SK-N-SH (cell line): ENCODE data around the gene SNAP25. TPM values are rescaled to one million over a fixed set of nuclear protein-coding genes. Genes with fewer than 3 reads are reported as not detected.

Source experiments
- CTCF ChIA-PET: fragments of 300-600, 350-600 bp; formaldehyde crosslinking; extraction: SDS; loops from one replicate; lab custom pipeline; 2021; lab: Yijun Ruan, JAX
- POLR2A ChIA-PET: fragments of 350-600 bp; sonication (Branson Sonifier 250); formaldehyde crosslinking; extraction: SDS; loops from one replicate; lab custom pipeline; 2020; ENCODE audit warnings: antibody characterized with exemption, inconsistent platforms; lab: Yijun Ruan, JAX
- DNase-seq: peaks from one replicate; pipeline ENCODE4 v3.0.0; 2012
- H2AFZ ChIP-seq: fragments of 200-600 bp; sonication (generic); 2 replicates; pipeline ENCODE4 v1.8.1; 2016; ENCODE audit warnings: antibody characterized with exemption, mild to moderate bottlenecking, low read depth
- H3F3A ChIP-seq: fragments of 200-600 bp; sonication (generic); replicated peaks from 2 replicates; pipeline ENCODE3; 2016; ENCODE audit warnings: antibody characterized with exemption, mild to moderate bottlenecking; ENCODE audit not compliant: insufficient read depth
- H3K27ac ChIP-seq, 2 experiments: fragments of 200-500 bp in 1 of 2; fragments of 200-600 bp in 1 of 2; sonication (Bioruptor generic) in 1 of 2; sonication (generic), shearing (Covaris generic) in 1 of 2; 2 replicates each; pipeline versions ENCODE4 v1.5.1 to v1.6.1; 2014 to 2016; ENCODE audit warnings: low read depth in 2 of 2, inconsistent platforms in 1 of 2, low read length in 1 of 2, mild to moderate bottlenecking in 1 of 2, mixed read lengths in 1 of 2
- H3K27me3 ChIP-seq: fragments of 200-600 bp; sonication (generic), shearing (Covaris generic); 2 replicates; pipeline ENCODE4 v1.6.1; 2016; ENCODE audit warnings: mixed run types; ENCODE audit not compliant: insufficient read depth
- H3K36me3 ChIP-seq, 2 experiments: fragments of 200-500 bp in 1 of 2; fragments of 200-600 bp in 1 of 2; sonication (Bioruptor generic) in 1 of 2; sonication (generic) in 1 of 2; replicated peaks in 1 of 2; 2 replicates each; pipeline versions ENCODE3 to v1.5.1; 2014 to 2016; ENCODE audit warnings: low read length in 1 of 2, mild to moderate bottlenecking in 1 of 2; ENCODE audit not compliant: insufficient read depth in 2 of 2, control insufficient read depth in 1 of 2
- H3K4me1 ChIP-seq, 2 experiments: fragments of 200-500 bp in 1 of 2; fragments of 200-600 bp in 1 of 2; sonication (Bioruptor generic) in 1 of 2; sonication (generic), shearing (Covaris generic) in 1 of 2; 2 replicates each; pipeline versions ENCODE4 v1.5.1 to v1.6.1; 2014 to 2016; ENCODE audit warnings: low read depth in 1 of 2, low read length in 1 of 2, mixed run types in 1 of 2; ENCODE audit not compliant: insufficient read depth in 2 of 2, control insufficient read depth in 1 of 2
- H3K4me2 ChIP-seq: fragments of 200-600 bp; sonication (generic), shearing (Covaris generic); 2 replicates; pipeline ENCODE4 v1.6.1; 2017; ENCODE audit warnings: mixed run types
- H3K4me3 ChIP-seq, 2 experiments: fragments of 200-500 bp in 1 of 2; fragments of 200-600 bp in 1 of 2; sonication (Bioruptor generic) in 1 of 2; sonication (generic), shearing (Covaris generic) in 1 of 2; 2 replicates each; pipeline versions ENCODE4 v1.5.1 to v1.8.1; 2014 to 2016; ENCODE audit warnings: low read depth in 2 of 2, inconsistent platforms in 1 of 2, low read length in 1 of 2, mild to moderate bottlenecking in 1 of 2, mixed read lengths in 1 of 2, moderate library complexity in 1 of 2
- H3K79me2 ChIP-seq: fragments of 200-600 bp; sonication (generic); 2 replicates; pipeline ENCODE4 v1.8.1; 2017; ENCODE audit warnings: mild to moderate bottlenecking; ENCODE audit not compliant: insufficient read depth
- H3K9ac ChIP-seq: fragments of 200-600 bp; sonication (generic); 2 replicates; pipeline ENCODE4 v1.6.1; 2017; ENCODE audit warnings: mixed run types
- H3K9me2 ChIP-seq: fragments of 200-600 bp; sonication (generic); 2 replicates; pipeline ENCODE4 v1.6.1; 2017; ENCODE audit warnings: mixed run types
- H3K9me3 ChIP-seq: fragments of 200-600 bp; sonication (generic); 2 replicates; pipeline ENCODE4 v1.6.1; 2017; ENCODE audit warnings: mixed run types, mild to moderate bottlenecking, moderate library complexity
- H4K20me1 ChIP-seq: fragments of 200-600 bp; sonication (generic); 2 replicates; pipeline ENCODE4 v1.6.1; 2017; ENCODE audit warnings: mild to moderate bottlenecking, mixed run types; ENCODE audit not compliant: insufficient read depth
- EP300 ChIP-seq, 2 experiments: IDR thresholded peaks; 2 replicates each; pipeline versions ENCODE4 v1.4.0 to v1.6.1; 2012; ENCODE audit warnings: borderline replicate concordance in 1 of 2, low read depth in 1 of 2, low read length in 1 of 2
- FOSL2 ChIP-seq: IDR thresholded peaks from 2 replicates; pipeline ENCODE4 v1.4.0; 2012; ENCODE audit warnings: low read depth, mild to moderate bottlenecking, moderate library complexity, borderline replicate concordance
- FOXJ3 ChIP-seq: sonication (generic); formaldehyde crosslinking; IDR thresholded peaks from 2 replicates; pipeline ENCODE4 v1.5.1; 2020; ENCODE audit warnings: mild to moderate bottlenecking, missing genetic modification reagents
- FOXM1 ChIP-seq: IDR thresholded peaks from 2 replicates; pipeline ENCODE4 v1.4.0; 2012; ENCODE audit warnings: low read depth, mild to moderate bottlenecking
- GABPA ChIP-seq: IDR thresholded peaks from 2 replicates; pipeline ENCODE4 v1.4.0; 2012; ENCODE audit warnings: low read depth, mild to moderate bottlenecking
- GATA2 ChIP-seq: sonication (generic); formaldehyde crosslinking; IDR thresholded peaks from 2 replicates; pipeline ENCODE4 v1.5.0; 2020; ENCODE audit warnings: mild to moderate bottlenecking, missing genetic modification reagents
- JUND ChIP-seq: IDR thresholded peaks from 2 replicates; pipeline ENCODE4 v1.4.0; 2012
- MXI1 ChIP-seq: IDR thresholded peaks from 2 replicates; pipeline ENCODE4 v1.6.1; 2012; ENCODE audit warnings: mild to moderate bottlenecking, low read depth, low read length, improper control_type of control experiment
- NFIC ChIP-seq: IDR thresholded peaks from 2 replicates; pipeline ENCODE4 v1.4.0; 2012; ENCODE audit warnings: borderline replicate concordance
- NRF1 ChIP-seq: IDR thresholded peaks from 2 replicates; pipeline ENCODE4 v1.6.1; 2012; ENCODE audit warnings: low read depth, mild to moderate bottlenecking, low read length
- POLR2AphosphoS5 ChIP-seq: IDR thresholded peaks from 2 replicates; pipeline ENCODE4 v1.6.1; 2012; ENCODE audit warnings: low read depth, low read length
- RCOR1 ChIP-seq: fragments of 150-350 bp; IDR thresholded peaks from 2 replicates; pipeline ENCODE4 v1.6.1; 2017; ENCODE audit warnings: antibody characterized with exemption, low read length
- RFX5 ChIP-seq: IDR thresholded peaks from 2 replicates; pipeline ENCODE4 v1.6.1; 2012; ENCODE audit warnings: mild to moderate bottlenecking, improper control_type of control experiment, low read length
- TAF1 ChIP-seq: IDR thresholded peaks from 2 replicates; pipeline ENCODE4 v1.6.1; 2012; ENCODE audit warnings: low read depth, mild to moderate bottlenecking, low read length, moderate library complexity, borderline replicate concordance
- TEAD4 ChIP-seq: IDR thresholded peaks from 2 replicates; pipeline ENCODE4 v1.4.0; 2012; ENCODE audit warnings: mild to moderate bottlenecking, borderline replicate concordance; ENCODE audit not compliant: insufficient read depth
- YY1 ChIP-seq: IDR thresholded peaks from 2 replicates; pipeline ENCODE4 v1.4.0; 2012; ENCODE audit warnings: low read depth, mild to moderate bottlenecking
- polyA plus RNA-seq, 3 experiments: library from polyadenylated mRNA; depleted of rRNA; stranded (reverse); fragments of >200 nt; gene quantifications; 2 replicates each; pipeline ENCODE4 v1.2.3, GENCODE V29; 2012
- TF ChIP-seq, protein P1 (sequence below): fragments of 150-350 bp; IDR thresholded peaks from 2 replicates; pipeline ENCODE4 v1.6.1; 2016; ENCODE audit warnings: mild to moderate bottlenecking, low read depth, low read length
- TF ChIP-seq, protein P2 (sequence below): IDR thresholded peaks from 2 replicates; pipeline ENCODE4 v1.6.1; 2012; ENCODE audit warnings: mild to moderate bottlenecking, low read depth, low read length, moderate library complexity
- TF ChIP-seq, protein P3 (sequence below): IDR thresholded peaks from 2 replicates; pipeline ENCODE4 v1.4.0; 2012; ENCODE audit warnings: low read depth

SNAP25 gene
- polyA plus RNA-seq, 1 of the 3 experiments (the other 2 are of a cell fraction): 42.4 TPM

DNA sequence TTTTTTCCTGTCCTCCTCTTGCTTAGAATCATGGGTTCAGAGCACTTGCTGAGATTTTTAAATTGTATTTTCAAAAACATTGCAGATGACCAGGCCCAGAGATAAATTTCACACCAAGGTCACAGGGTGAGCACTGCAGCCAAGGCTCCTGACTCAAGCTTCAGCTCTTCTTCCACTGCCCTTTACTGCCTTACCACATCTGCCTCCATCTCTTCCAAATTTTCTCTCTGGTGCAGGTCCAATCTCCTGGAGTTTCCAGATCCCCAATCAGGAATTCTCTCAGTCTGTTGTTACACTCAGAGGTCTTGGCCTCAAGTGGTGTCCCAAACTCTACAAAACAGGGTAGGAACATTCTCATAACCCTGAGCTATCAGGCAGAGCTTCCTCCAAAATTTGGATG, 12.7 kb downstream of the SNAP25 start:
- Histone ChIP-seq H3K9ac (no peak overlapping the region), H2AFZ (no peak overlapping the region), H3K4me2 (no peak overlapping the region), H3K4me1 (no peaks in the 10 kb centered on the region), H3F3A (no peaks in the 10 kb centered on the region), H4K20me1 (no peaks in the 10 kb centered on the region), H3K79me2 (no peaks in the 10 kb centered on the region), H3K27me3 (no peaks in the 10 kb centered on the region), H3K4me3 (no peak overlapping the region), H3K9me2 (no peaks in the 10 kb centered on the region), H3K27ac (no peak overlapping the region), H3K36me3 (peaks cover 0 to 38% of the 10 kb centered on the region in 2 experiments), H3K9me3 (no peaks in the 10 kb centered on the region)
- TF ChIP-seq FOSL2 (no peak), GATA2 (CRISPR knock-in tag) (no peak), NFIC (no peak), RCOR1 (no peak), NRF1 (no peak), JUND (no peak), YY1 (no peak), FOXJ3 (CRISPR knock-in tag) (no peak), EP300 (IDR thresholded peaks at IDR 0.05; ENCODE audit: borderline replicate concordance in 1 of 2, low read depth in 1 of 2, low read length in 1 of 2) (no peak), FOXM1 (no peak), TEAD4 (no peak), MXI1 (no peak), POLR2AphosphoS5 (no peak), GABPA (no peak), TAF1 (no peak), RFX5 (no peak)
- TF ChIP-seq, protein P1, sequence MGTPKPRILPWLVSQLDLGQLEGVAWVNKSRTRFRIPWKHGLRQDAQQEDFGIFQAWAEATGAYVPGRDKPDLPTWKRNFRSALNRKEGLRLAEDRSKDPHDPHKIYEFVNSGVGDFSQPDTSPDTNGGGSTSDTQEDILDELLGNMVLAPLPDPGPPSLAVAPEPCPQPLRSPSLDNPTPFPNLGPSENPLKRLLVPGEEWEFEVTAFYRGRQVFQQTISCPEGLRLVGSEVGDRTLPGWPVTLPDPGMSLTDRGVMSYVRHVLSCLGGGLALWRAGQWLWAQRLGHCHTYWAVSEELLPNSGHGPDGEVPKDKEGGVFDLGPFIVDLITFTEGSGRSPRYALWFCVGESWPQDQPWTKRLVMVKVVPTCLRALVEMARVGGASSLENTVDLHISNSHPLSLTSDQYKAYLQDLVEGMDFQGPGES: no peak
- TF ChIP-seq, protein P2, sequence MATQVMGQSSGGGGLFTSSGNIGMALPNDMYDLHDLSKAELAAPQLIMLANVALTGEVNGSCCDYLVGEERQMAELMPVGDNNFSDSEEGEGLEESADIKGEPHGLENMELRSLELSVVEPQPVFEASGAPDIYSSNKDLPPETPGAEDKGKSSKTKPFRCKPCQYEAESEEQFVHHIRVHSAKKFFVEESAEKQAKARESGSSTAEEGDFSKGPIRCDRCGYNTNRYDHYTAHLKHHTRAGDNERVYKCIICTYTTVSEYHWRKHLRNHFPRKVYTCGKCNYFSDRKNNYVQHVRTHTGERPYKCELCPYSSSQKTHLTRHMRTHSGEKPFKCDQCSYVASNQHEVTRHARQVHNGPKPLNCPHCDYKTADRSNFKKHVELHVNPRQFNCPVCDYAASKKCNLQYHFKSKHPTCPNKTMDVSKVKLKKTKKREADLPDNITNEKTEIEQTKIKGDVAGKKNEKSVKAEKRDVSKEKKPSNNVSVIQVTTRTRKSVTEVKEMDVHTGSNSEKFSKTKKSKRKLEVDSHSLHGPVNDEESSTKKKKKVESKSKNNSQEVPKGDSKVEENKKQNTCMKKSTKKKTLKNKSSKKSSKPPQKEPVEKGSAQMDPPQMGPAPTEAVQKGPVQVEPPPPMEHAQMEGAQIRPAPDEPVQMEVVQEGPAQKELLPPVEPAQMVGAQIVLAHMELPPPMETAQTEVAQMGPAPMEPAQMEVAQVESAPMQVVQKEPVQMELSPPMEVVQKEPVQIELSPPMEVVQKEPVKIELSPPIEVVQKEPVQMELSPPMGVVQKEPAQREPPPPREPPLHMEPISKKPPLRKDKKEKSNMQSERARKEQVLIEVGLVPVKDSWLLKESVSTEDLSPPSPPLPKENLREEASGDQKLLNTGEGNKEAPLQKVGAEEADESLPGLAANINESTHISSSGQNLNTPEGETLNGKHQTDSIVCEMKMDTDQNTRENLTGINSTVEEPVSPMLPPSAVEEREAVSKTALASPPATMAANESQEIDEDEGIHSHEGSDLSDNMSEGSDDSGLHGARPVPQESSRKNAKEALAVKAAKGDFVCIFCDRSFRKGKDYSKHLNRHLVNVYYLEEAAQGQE: no peak
- TF ChIP-seq, protein P3, sequence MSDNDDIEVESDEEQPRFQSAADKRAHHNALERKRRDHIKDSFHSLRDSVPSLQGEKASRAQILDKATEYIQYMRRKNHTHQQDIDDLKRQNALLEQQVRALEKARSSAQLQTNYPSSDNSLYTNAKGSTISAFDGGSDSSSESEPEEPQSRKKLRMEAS: no peak
- DNase-seq: no peak
- ChIA-PET POLR2A (no interaction called here), CTCF (interaction anchor here (1.0 to 1.8 kb wide), 3 partner anchors 141 to 253 kb away, joined by 3 to 6 read pairs (median 4); no protein-coding TSS in a partner anchor)
